Stimulated activated naive CD8-positive, alpha-beta T cell treated with anti-CD3 and anti-CD28 coated beads, Interleukin-15, Interleukin-2, amounts not matched to agents 100 ng/mL and 50 ng/mL, for 24 hours (primary cell): Measurements from ENCODE around the gene CHD5.
"Not testable (repeated sequence)": the region's sequence is repeated elsewhere in the genome, so short reads cannot be mapped to it uniquely, and the experiment has no call there.

Experiments
- H3K27ac Mint-ChIP-seq: one replicate; pipeline ENCODE4 v1.8.0; 2021; ENCODE audit warnings: mild to moderate bottlenecking, mixed read lengths
- H3K27me3 Mint-ChIP-seq: one replicate; pipeline ENCODE4 v1.8.0; 2021; ENCODE audit warnings: mixed read lengths
- H3K36me3 Mint-ChIP-seq: one replicate; pipeline ENCODE4 v1.8.0; 2021; ENCODE audit warnings: low read depth, mixed read lengths
- H3K4me1 Mint-ChIP-seq: one replicate; pipeline ENCODE4 v1.8.0; 2021; ENCODE audit warnings: low read depth, mixed read lengths
- H3K4me3 Mint-ChIP-seq: one replicate; pipeline ENCODE4 v1.8.0; 2021; ENCODE audit warnings: mild to moderate bottlenecking, mixed read lengths
- H3K9me3 Mint-ChIP-seq: one replicate; pipeline ENCODE4 v1.8.0; 2021; ENCODE audit warnings: mixed read lengths

The CHD5 gene

GRCh38 chr1:6180268-6180706 lies at the start of gene CHD5:
TSS of gene CHD5 (minus strand) at chr1:6180321. CDS start at chr1:6180023, 298 bp downstream.
- H3K27me3 Mint-ChIP-seq: peaks cover 39% of the 10 kb centered on the region
- H3K9me3 Mint-ChIP-seq: no peaks in the 10 kb centered on the region
- peak within 1 kb of the TSS; percentile 39 for H3K4me3 Mint-ChIP-seq
- H3K4me1 Mint-ChIP-seq: peaks cover 41% of the 10 kb centered on the region
- H3K27ac Mint-ChIP-seq: no peak within 1 kb of the TSS
- H3K36me3 Mint-ChIP-seq: peaks cover 16% of the 10 kb centered on the region

GRCh38 chr1:6225651-6226050 lies 45.5 kb upstream of the CHD5 start:
- no peak overlapping the region for H3K27ac Mint-ChIP-seq
- no peak overlapping the region for H3K4me3 Mint-ChIP-seq
- H3K36me3 Mint-ChIP-seq: peaks cover 57% of the 10 kb centered on the region
- no peaks in the 10 kb centered on the region for H3K9me3 Mint-ChIP-seq
- no peaks in the 10 kb centered on the region for H3K4me1 Mint-ChIP-seq
- no peaks in the 10 kb centered on the region for H3K27me3 Mint-ChIP-seq

DNA sequence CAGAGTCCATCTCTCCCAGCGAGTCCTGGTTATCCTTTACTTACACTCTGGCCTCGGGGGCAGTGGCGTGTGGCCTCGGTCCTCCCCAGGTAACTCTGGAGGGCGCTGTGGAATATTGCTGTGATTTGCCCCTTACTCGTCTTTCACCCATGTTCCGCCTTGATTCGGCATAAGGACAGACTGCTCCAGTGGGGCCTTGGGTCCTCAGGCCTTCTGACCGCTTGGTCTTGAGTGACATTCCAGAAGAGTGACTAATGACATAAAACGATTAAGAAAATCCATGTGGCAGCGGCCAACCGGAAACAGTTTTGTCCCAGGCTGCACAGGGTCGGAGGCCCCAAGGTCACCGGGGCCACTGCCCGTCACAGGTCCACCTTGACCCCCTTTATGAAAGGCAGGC lies 44.6 kb upstream of the CHD5 start:
- no peaks in the 10 kb centered on the region for H3K9me3 Mint-ChIP-seq
- no peak overlapping the region for H3K4me3 Mint-ChIP-seq
- H3K27ac Mint-ChIP-seq: no peak overlapping the region
- no peaks in the 10 kb centered on the region for H3K4me1 Mint-ChIP-seq
- no peaks in the 10 kb centered on the region for H3K27me3 Mint-ChIP-seq
- H3K36me3 Mint-ChIP-seq: peaks cover 60% of the 10 kb centered on the region

- Mint-ChIP-seq H3K9me3 (no peaks in the 10 kb centered on the region), H3K4me3 (no peak overlapping the region), H3K27me3 (no peaks in the 10 kb centered on the region), H3K36me3 (peaks cover 58% of the 10 kb centered on the region), H3K27ac (no peak overlapping the region), H3K4me1 (no peaks in the 10 kb centered on the region)
Measured at GRCh38 chr1:6223617-6224016, 43.5 kb upstream of the CHD5 start.

DNA sequence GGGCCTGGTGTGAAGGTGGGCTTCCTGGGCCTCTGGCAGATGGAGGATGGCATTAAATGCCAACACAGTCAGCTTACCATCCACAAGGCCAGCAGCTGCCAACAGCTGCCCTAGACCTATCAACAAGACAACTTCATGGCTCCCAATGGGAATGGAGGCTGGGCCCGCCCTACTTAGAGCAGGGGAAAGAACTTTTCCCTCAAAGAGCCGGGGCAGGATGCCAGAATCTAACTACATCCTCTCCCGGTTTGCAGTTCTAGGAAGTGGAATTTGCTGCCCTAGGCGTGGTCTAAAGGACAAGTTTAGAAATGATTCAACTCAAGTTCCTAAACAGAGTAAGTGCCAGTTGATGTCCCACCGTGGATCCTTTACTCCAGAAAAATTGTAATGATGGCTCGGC lies 42.5 kb upstream of the CHD5 start:
- Mint-ChIP-seq H3K27me3 (no peaks in the 10 kb centered on the region), H3K9me3 (no peaks in the 10 kb centered on the region), H3K4me1 (no peaks in the 10 kb centered on the region), H3K4me3 (no peak overlapping the region), H3K27ac (no peak overlapping the region), H3K36me3 (peaks cover 58% of the 10 kb centered on the region)

DNA sequence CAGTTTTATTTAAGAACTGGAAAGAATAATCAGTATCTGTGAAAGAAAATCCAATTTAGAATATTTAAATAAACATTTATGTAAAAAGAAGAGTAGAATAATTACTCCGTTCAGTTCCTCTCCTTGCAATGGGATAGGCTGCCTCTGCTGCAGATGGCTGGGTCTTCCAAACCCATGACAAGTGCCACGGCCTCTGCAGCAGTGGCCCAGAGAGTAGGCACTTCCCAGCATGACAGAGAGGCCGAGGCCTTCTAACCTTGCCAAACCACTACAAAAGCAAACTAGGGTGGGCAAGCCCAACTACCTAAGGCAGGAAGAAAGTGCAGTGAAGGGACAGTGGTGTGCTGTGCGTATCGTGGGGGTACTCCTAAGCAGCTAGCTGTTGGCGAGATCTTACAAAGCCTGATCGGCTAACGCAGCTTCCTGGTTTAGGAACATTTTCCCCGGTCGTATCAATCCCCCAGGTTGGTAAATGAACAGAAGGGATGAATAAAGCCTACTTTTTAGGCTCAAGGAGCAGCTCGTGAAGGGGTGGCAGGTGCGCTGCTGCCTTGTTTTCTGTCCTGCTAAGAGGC lies 41.2 kb upstream of the CHD5 start:
- no peak overlapping the region for H3K27ac Mint-ChIP-seq
- H3K27me3 Mint-ChIP-seq: no peaks in the 10 kb centered on the region
- H3K4me3 Mint-ChIP-seq: no peak overlapping the region
- no peaks in the 10 kb centered on the region for H3K4me1 Mint-ChIP-seq
- no peaks in the 10 kb centered on the region for H3K9me3 Mint-ChIP-seq
- peaks cover 47% of the 10 kb centered on the region for H3K36me3 Mint-ChIP-seq

DNA sequence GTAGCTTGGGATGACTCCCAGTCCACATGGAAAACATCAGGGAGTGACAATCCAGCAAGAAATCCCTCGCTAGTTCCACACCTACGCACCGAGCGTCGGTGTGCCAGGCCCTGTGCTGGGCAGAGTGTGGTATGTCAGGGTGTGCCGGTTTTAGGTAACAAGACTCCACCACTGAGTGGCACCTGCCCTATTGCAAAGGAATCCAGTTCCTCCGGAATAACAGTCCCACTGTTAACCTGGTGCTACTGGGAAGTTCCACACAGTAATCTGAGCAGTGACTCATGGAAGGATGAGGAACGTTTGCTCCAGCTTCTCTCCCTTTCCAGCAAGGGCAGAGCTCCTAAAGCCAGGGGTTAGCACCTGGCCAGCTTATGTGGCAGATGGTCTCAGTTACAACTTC lies 40.1 kb upstream of the CHD5 start:
- no peak overlapping the region for H3K27ac Mint-ChIP-seq
- H3K9me3 Mint-ChIP-seq: no peaks in the 10 kb centered on the region
- H3K27me3 Mint-ChIP-seq: peaks cover 7% of the 10 kb centered on the region
- H3K4me1 Mint-ChIP-seq: no peaks in the 10 kb centered on the region
- H3K4me3 Mint-ChIP-seq: no peak overlapping the region
- peaks cover 38% of the 10 kb centered on the region for H3K36me3 Mint-ChIP-seq

DNA sequence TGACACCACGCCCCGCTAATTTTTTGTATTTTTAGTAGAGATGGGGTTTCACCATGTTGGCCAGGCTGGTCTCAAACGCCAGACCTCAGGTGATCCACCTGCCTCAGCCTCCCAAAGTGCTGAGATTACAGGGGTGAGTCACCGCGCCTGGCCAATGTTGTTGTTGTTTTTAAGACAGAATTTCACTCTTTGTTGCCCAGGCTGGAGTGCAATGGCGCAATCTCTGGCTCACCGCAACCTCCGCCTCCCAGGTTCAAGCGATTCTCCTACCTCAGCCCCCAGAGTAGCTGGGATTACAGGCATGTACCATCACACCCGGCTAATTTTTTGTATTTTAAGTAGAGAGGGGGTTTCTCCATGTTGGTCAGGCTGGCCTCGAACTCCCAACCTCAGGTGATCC lies 39.5 kb upstream of the CHD5 start:
- H3K27ac Mint-ChIP-seq: not testable (repeated sequence)
- H3K36me3 Mint-ChIP-seq: peaks cover 32% of the 10 kb centered on the region

GRCh38 chr1:6218375-6219164 lies 38.4 kb upstream of the CHD5 start:
- H3K27ac Mint-ChIP-seq: no peak overlapping the region
- no peaks in the 10 kb centered on the region for H3K4me1 Mint-ChIP-seq
- peaks cover 21% of the 10 kb centered on the region for H3K36me3 Mint-ChIP-seq
- H3K9me3 Mint-ChIP-seq: no peaks in the 10 kb centered on the region
- no peak overlapping the region for H3K4me3 Mint-ChIP-seq
- H3K27me3 Mint-ChIP-seq: peaks cover 12% of the 10 kb centered on the region

More for the DNA sequence above, 39.5 kb upstream of the CHD5 start:
- peaks cover 12% of the 10 kb centered on the region for H3K27me3 Mint-ChIP-seq
- H3K9me3 Mint-ChIP-seq, H3K4me3 Mint-ChIP-seq, H3K4me1 Mint-ChIP-seq: not testable (repeated sequence)

DNA sequence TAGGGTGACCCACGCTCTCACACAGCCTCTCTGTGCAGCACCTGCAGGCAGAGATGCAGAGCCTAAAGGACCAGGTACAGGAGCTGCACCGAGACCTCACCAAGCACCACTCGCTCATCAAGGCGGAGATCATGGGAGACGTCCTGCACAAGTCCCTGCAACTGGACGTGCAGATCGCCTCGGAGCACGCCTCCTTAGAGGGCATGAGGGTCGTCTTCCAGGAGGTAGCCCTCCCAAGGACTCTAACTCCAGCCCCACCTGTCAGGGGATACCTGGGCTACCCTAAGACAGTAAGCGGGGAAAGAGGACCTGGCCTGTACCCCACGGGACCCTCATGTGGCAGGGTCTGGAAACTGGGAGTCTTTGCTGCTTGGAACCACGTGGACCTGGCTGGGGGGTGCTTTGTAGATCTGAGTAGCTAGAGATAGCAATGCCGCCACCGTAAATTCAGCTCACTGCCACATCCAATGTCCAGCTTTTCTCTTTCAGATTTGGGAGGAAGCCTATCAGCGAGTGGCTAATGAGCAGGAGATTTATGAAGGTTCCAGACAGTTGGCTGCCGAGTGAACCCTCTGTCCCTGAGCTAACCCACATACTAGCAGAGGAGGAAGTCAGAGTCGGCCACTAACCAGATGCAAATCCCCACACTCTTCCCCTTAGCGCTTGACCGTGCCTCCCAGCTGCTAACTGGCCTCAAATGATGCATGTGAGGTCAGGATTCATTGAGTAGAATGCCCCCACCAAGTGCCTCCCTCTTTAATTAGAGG lies 32.3 kb upstream of the CHD5 start:
- H3K4me1 Mint-ChIP-seq: peaks cover 4% of the 10 kb centered on the region
- no peaks in the 10 kb centered on the region for H3K9me3 Mint-ChIP-seq
- peaks cover 22% of the 10 kb centered on the region for H3K27me3 Mint-ChIP-seq
- no peaks in the 10 kb centered on the region for H3K36me3 Mint-ChIP-seq
- H3K27ac Mint-ChIP-seq: no peak overlapping the region
- no peak overlapping the region for H3K4me3 Mint-ChIP-seq

DNA sequence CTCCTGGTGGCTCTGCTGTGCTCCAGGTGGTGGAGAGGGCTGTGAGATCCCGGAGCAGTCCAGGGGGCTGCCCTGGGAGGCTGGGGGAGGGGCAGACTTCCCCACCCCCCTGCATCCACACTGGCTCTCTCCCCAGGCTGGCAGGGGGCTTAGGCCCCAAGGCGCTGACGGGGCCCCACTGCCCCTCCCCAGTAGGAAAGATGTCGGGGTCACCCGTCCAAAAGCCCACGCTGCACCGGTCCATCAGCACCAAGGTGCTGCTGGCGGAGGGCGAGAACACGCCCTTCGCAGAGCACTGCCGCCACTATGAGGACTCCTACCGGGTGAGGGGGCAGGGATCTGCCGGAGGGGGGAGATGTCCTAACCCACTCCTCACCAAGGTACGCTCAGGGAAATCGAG lies 31.6 kb upstream of the CHD5 start:
- Mint-ChIP-seq H3K4me3 (no peak overlapping the region), H3K4me1 (peaks cover 4% of the 10 kb centered on the region)

GRCh38 chr1:6210591-6211355 lies 30.7 kb upstream of the CHD5 start:
- peaks cover 4% of the 10 kb centered on the region for H3K4me1 Mint-ChIP-seq
- H3K27ac Mint-ChIP-seq: no peak overlapping the region
- no peaks in the 10 kb centered on the region for H3K36me3 Mint-ChIP-seq
- H3K27me3 Mint-ChIP-seq: peaks cover 25% of the 10 kb centered on the region
- no peak overlapping the region for H3K4me3 Mint-ChIP-seq
- no peaks in the 10 kb centered on the region for H3K9me3 Mint-ChIP-seq

More for the DNA sequence above, 31.6 kb upstream of the CHD5 start:
- Mint-ChIP-seq H3K27me3 (peaks cover 26% of the 10 kb centered on the region), H3K9me3 (no peaks in the 10 kb centered on the region), H3K36me3 (no peaks in the 10 kb centered on the region), H3K27ac (no peak overlapping the region)

DNA sequence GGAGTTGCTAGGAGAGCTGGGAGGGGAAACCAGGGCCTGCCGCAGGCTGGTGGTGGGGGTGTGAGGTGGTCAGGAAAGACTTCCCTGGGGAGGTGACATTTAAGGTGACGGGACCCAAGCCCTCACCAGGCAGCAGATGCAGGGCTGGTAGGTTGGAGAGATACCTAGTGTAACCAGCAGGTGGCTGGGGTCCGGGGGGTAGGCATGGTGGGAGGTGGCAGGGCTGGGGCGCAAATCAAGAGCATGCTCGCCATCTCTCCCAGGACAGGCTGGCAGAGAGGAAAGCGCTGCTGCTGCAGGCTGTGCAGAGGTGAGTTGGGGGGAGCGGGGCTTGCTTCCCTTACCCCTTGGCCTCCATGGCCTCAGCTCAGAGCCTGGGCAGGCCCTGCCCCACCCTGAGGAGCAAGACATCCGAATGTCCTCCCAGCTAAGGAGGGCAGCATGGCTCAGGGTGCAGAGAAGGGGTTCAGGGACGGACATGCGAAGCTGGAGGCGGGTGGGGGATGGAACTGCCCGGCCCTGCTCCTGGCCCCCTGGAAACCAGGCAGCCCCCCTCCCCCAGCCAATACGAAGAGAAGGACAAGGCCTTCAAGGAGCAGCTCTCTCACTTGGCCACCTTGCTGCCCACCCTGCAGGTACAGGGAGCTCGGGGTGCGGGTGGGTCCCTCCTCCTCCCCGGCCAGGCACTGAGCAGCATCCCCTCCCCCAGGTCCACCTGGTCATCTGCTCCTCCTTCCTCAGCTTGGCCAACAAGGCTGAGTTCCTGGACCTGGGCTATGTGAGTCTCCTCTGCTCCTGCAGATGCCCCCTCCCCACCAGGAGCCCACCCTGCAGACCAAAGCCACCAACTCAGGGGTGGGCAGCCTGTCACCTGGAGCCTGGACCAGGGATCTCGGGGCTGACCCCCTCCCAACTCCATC lies 29.8 kb upstream of the CHD5 start:
- no peak overlapping the region for H3K4me3 Mint-ChIP-seq
- H3K27me3 Mint-ChIP-seq: peaks cover 18% of the 10 kb centered on the region
- no peaks in the 10 kb centered on the region for H3K36me3 Mint-ChIP-seq
- no peaks in the 10 kb centered on the region for H3K9me3 Mint-ChIP-seq
- peaks cover 6% of the 10 kb centered on the region for H3K4me1 Mint-ChIP-seq
- H3K27ac Mint-ChIP-seq: no peak overlapping the region
